ENCODE measurements around the gene FAM163A. TPM values are rescaled to one million over a fixed set of nuclear protein-coding genes. Genes with fewer than 3 reads are reported as not detected.

The FAM163A gene
- total RNA-seq, 1 experiment from 2014 or later: not detected

GRCh38 chr1:179748772-179749171, 5.7 kb downstream of the FAM163A start:
- no TSS peak for BruUV-seq (replicated peaks)
- Histone ChIP-seq H2AFZ (ENCODE audit: low read depth, low read length, poor library complexity, severe bottlenecking) (no peak overlapping the region), H3K9me2 (ENCODE audit: insufficient read depth) (no peaks in the 10 kb centered on the region), H3K27ac (ENCODE audit: low read depth, low read length) (no peak overlapping the region), H3K79me2 (ENCODE audit: insufficient read depth, low read length) (no peaks in the 10 kb centered on the region), H3K27me3 (ENCODE audit: insufficient read depth, low read length) (peaks cover 3% of the 10 kb centered on the region; the same call in 1 of the 2 replicates), H3K9me3 (ENCODE audit: control insufficient read depth in 1 of 2, insufficient read depth in 1 of 2, low read depth in 1 of 2, low read length in 2 of 2) (peaks cover 3 to 4% of the 10 kb centered on the region in 2 experiments; a peak in 1 of 4 replicates), H4K20me1 (ENCODE audit: insufficient read depth) (no peaks in the 10 kb centered on the region), H3K36me3 (ENCODE audit: control insufficient read depth in 1 of 2, insufficient read depth in 2 of 2, low read length in 2 of 2) (no peaks in the 10 kb centered on the region), H3K4me1 (ENCODE audit: control insufficient read depth in 1 of 2, insufficient read depth in 2 of 2, low read length in 2 of 2) (no peaks in the 10 kb centered on the region), H3K9ac (ENCODE audit: low read length) (no peak overlapping the region), H3K4me2 (ENCODE audit: low read length) (no peak overlapping the region), H3K4me3 (replicated peaks in 1 of 2; ENCODE audit: low read depth in 1 of 2, low read length in 2 of 2) (no peak overlapping the region)
- ChIA-PET CTCF (no interaction called here), POLR2A (no interaction called here), RAD21 (ENCODE audit: low non-redundant PET in 1 of 2, low total read pairs in 2 of 2, uncharacterized antibody in 2 of 2, unreplicated experiment in 2 of 2) (no interaction called here)
- ATAC-seq: no peak
- no peak for DNase-seq (ENCODE audit: low read depth, low spot score)
- TF ChIP-seq POLR2AphosphoS5 (IDR thresholded peaks at IDR 0.05; ENCODE audit: low read depth, low read length) (no peak), FOSL1 (IDR thresholded peaks at IDR 0.05; ENCODE audit: low read depth) (no peak), CEBPB (IDR thresholded peaks at IDR 0.05; ENCODE audit: low read depth) (no peak), CBX3 (IDR thresholded peaks at IDR 0.05; ENCODE audit: low read depth) (no peak), ZBTB33 (IDR thresholded peaks at IDR 0.05; ENCODE audit: extremely low read depth, insufficient replicate concordance, low read length) (no peak), SP1 (IDR thresholded peaks at IDR 0.05; ENCODE audit: low read depth) (no peak), ELF1 (IDR thresholded peaks at IDR 0.05; ENCODE audit: borderline replicate concordance, low read depth) (no peak), ZNF274 (IDR thresholded peaks at IDR 0.05; ENCODE audit: low read depth, low read length) (no peak), CTCF (IDR thresholded peaks at IDR 0.05 in 2 of 3, conservative IDR thresholded peaks at IDR 0.05 in 1 of 3; ENCODE audit: borderline replicate concordance in 1 of 3, insufficient read depth in 1 of 3, low read depth in 2 of 3, low read length in 2 of 3) (no peak), SRF (IDR thresholded peaks at IDR 0.05; ENCODE audit: low read depth) (no peak), EZH2 (IDR thresholded peaks at IDR 0.05) (no peak), JUND (IDR thresholded peaks at IDR 0.05) (no peak), EZH2phosphoT487 (IDR thresholded peaks at IDR 0.05; ENCODE audit: borderline replicate concordance) (no peak), ZFX (IDR thresholded peaks at IDR 0.05) (no peak), REST (IDR thresholded peaks at IDR 0.05; ENCODE audit: low read depth) (no peak), MAX (IDR thresholded peaks at IDR 0.05) (no peak)
- intact Hi-C loops (cut with micrococcal nuclease): no loop called here
